Fibroblast of the aortic adventitia (primary cell): ENCODE results near the gene PCDHAC2. TPM values are rescaled to one million over a fixed set of nuclear protein-coding genes. Genes with fewer than 3 reads are reported as not detected.

Experiments
- DNase-seq: peaks from one replicate; pipeline ENCODE4 v3.0.0-alpha.2; 2010; ENCODE audit warnings: low read depth
- H3K4me3 ChIP-seq: 2 replicates; pipeline ENCODE4 v1.5.1; 2011; ENCODE audit warnings: low read depth, mild to moderate bottlenecking, control low read depth, low read length, moderate library complexity
- total RNA-seq: library from RNA; depleted of rRNA; stranded (reverse); fragments of >200 nt; gene quantifications from 2 replicates; pipeline ENCODE4 v1.2.3, GENCODE V29; 2012; ENCODE audit warnings: low replicate concordance
- TF ChIP-seq, protein P1 (sequence below): IDR thresholded peaks from 2 replicates; pipeline ENCODE4 v1.5.1; 2011; ENCODE audit warnings: mild to moderate bottlenecking, low read length, control low read depth, inconsistent platforms; ENCODE audit not compliant: insufficient read depth

The PCDHAC2 gene
- total RNA-seq, 1 donor: not detected

DNA sequence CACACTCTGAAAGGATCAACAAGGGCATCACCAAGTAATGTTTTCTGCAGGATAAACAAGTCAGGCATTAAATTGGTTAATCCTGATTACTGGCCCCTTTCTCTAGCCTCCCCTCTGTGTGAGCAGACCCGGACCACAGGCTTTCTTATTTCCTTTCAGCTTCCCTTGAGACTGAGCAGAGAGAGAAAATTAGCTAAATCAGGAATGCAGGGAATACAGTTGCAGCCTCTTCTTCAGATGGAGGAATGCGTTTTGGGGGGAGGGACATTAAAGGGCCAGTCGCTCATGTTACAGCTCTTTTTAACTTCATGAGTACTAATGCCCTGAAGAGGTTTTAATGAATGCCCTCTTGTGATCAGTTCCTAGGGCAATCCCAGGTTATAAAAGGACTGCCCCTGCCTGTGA lies 19.8 kb downstream of the PCDHAC2 start:
- TF ChIP-seq, protein P1, sequence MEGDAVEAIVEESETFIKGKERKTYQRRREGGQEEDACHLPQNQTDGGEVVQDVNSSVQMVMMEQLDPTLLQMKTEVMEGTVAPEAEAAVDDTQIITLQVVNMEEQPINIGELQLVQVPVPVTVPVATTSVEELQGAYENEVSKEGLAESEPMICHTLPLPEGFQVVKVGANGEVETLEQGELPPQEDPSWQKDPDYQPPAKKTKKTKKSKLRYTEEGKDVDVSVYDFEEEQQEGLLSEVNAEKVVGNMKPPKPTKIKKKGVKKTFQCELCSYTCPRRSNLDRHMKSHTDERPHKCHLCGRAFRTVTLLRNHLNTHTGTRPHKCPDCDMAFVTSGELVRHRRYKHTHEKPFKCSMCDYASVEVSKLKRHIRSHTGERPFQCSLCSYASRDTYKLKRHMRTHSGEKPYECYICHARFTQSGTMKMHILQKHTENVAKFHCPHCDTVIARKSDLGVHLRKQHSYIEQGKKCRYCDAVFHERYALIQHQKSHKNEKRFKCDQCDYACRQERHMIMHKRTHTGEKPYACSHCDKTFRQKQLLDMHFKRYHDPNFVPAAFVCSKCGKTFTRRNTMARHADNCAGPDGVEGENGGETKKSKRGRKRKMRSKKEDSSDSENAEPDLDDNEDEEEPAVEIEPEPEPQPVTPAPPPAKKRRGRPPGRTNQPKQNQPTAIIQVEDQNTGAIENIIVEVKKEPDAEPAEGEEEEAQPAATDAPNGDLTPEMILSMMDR: no peak
- no peak overlapping the region for H3K4me3 ChIP-seq
- no peak for DNase-seq

DNA sequence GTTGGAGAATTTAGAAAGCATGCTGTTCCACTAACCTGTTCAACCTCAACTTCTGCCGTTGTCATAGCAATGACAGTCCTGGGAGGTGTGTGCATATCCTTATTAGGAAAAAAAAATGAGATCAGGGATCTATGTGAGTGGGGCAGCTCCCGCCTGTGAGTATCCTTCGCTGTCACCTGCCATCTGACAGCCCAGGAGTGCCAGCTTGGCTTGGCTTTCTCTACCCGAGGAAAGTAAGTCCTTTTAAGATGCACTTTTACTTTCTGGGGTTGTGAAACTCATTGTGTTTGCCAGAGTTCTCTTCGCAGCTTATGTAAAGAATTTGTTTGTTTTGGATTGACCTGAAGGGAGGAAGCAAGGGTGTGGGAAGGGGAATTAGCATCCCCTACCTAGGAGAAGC lies 21.8 kb downstream of the PCDHAC2 start:
- TF ChIP-seq, protein P1: no peak
- H3K4me3 ChIP-seq: no peak overlapping the region
- no peak for DNase-seq

DNA sequence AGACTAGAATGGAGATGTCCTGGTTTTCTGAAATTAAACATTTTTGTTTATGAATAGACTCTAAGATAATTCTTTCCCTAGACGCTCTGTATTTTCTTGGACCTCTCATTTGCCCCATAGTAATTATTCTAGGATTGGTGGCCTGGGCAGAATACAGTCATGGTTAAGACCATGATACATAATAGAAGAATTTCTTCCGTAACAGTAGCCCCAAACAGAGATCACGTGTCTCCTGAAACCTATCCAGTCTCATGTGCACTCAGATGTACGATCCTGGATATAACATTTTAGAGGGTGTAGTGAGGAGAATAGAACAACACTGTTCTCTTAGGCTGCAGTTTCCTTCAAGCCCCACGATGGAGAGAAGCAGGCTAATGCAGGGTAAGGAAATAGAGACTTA lies 22.3 kb downstream of the PCDHAC2 start:
- TF ChIP-seq, protein P1: no peak
- no peak overlapping the region for H3K4me3 ChIP-seq
- no peak for DNase-seq

DNA sequence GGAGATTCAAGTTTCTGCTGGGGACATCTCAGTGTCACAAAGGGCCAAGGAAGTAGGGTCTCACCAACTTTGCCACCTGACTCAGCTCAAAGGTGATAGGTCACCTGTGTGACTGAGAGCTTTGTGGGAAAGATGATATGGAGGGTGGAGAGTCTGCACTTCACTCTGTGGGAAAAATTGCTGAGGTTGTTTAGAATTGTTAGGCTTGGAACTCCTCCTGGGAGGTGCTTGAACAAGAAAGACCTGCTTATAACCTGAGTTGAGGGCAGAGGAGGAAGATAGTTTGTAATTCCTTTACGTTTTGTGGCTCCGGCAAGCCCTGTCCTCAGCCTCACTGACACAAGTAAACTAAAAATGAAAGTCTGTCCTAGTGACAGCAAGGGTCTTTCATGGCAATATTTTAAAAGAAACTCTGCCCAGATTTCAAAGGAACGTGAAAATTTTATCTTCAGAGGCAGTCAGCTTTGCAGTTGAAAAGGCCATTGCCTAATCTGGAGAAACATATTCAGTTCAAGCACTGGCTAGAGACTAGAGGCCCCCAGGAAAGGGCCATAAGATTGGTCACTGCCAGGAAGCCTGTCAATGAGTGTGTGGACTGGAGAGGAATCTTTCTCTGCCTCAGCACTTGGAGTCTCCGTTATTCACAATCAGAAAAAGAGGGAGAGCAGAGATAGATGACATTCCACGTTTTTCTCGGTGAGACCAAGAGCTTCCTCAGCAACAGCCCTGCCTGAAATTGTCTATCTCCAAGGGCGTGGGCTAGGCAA lies 23.2 kb downstream of the PCDHAC2 start:
- TF ChIP-seq, protein P1: no peak
- H3K4me3 ChIP-seq: no peak overlapping the region
- no peak for DNase-seq

DNA sequence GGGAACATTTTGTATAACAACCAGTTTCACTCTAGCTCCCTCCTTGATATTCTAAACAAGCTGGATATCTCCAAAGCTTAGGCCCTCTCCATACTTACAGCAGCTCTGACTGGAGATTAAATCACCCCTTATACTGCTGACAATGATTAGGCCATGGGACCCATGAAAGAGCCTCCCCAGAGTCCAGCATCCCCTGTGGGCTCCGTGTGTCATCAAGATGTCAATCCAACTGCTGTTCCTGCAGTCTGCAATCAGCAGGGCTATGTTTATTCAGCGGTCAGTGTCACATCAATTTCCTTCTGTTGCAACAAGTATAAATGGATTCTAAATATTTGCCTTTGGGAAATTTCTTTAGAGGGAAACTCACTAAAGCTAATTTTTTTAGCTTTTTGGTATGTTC lies 26.6 kb downstream of the PCDHAC2 start:
- TF ChIP-seq, protein P1: no peak
- no peak for DNase-seq
- H3K4me3 ChIP-seq: no peak overlapping the region

DNA sequence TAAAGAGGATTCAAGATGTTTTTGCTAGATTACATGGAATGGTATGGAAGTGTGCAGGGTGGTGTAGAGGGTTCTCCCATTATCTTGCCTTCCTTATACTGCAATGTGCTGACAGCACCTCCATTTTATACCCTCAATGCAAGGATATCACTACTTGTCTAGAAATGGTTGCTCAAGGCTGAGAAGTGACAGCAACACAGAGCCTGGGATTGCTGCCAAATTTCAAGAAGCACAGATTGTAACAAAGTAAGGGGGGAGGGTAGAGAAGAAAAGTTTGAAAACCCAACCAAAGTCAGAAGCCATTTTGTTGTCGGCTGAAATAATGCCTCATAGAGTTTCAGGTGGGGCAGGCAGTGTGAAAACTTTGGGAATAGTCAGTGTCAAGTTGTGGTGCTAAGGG lies 29.8 kb downstream of the PCDHAC2 start:
- TF ChIP-seq, protein P1: no peak
- no peak for DNase-seq
- no peak overlapping the region for H3K4me3 ChIP-seq

DNA sequence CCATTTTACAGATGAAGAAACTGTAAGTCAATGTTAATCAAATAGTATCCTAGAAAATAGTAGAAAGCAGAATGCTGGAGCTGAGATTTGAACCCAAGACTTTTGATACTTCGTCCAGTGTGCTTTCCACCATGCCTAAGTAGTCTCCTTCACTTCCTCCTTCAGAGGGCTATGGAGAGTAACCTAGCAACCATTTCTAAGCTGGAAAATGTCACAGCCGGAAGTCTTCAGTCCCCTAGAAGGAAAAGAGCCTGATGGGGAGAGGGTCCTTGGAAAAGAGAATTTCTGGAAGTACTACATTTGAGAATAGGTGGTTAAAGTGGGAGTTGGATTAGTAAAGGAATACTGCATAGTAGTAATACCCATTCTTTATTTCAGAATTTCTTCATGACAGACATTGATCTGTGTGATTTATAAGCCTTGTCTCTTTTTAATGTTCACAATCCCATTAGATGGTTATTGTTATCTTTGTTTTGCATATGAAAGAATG lies 32.7 kb downstream of the PCDHAC2 start:
- TF ChIP-seq, protein P1: no peak
- no peak overlapping the region for H3K4me3 ChIP-seq

More for the DNA sequence above, 32.7 kb downstream of the PCDHAC2 start:
- DNase-seq: no peak
